Measurements from ENCODE around the gene CARD11. TPM values are rescaled to one million over a fixed set of nuclear protein-coding genes. Genes with fewer than 3 reads are reported as not detected.

The CARD11 gene
- total and polyA plus RNA-seq, 2 of the 13 experiments (the other 11 are each of a cell fraction or from before 2014, with no cell fraction given) = 0.04 TPM; not detected in 1

DNA sequence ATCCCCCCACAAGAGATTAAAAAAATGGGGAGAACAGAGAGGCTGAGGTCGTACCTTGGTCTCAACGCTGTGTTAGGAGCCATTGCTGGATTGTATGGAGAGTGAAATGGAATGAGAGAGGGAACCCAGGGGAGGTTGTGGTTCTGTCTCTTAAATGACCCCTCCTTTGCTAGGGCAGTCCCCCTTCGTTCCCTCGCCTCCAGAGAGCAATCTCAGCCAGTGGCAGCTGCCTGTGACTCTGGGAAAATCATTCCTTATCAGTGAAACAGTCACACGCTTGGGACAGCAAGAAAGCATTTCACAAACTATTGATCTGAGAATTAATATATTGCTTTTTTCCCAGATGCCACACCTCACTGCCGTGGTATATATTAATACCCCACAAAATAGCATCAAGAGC is 12.0 kb upstream of the CARD11 start:
- Histone ChIP-seq H3K9me3 (ENCODE audit: low read length) (peaks cover 5% of the 10 kb centered on the region; the same call in 1 of the 2 replicates), H3K4me3 (replicated peaks in 1 of 3; ENCODE audit: insufficient read depth in 1 of 3, low read depth in 2 of 3, low read length in 3 of 3) (no peak overlapping the region), H4K20me1 (ENCODE audit: insufficient read depth, low read length) (no peaks in the 10 kb centered on the region), H2AFZ (ENCODE audit: low read length) (no peak overlapping the region), H3K4me2 (ENCODE audit: low read depth, low read length) (no peak overlapping the region), H3K27me3 (ENCODE audit: control insufficient read depth in 1 of 2, insufficient read depth in 2 of 2, low read length in 2 of 2) (peaks cover 5 to 32% of the 10 kb centered on the region in 2 experiments; a peak in 3 of 5 replicates), H3K79me2 (ENCODE audit: insufficient read depth, low read length) (no peaks in the 10 kb centered on the region), H3K9ac (ENCODE audit: insufficient read depth, low read depth, low read length) (no peak overlapping the region), H3K4me1 (ENCODE audit: insufficient read depth, low read length) (peaks cover 16% of the 10 kb centered on the region), H3K36me3 (replicated peaks in 1 of 2; ENCODE audit: control insufficient read depth in 1 of 2, insufficient read depth in 2 of 2, low read length in 2 of 2) (no peaks in the 10 kb centered on the region), H3K27ac (ENCODE audit: extremely low read length, insufficient read depth, low read length) (no peak overlapping the region)
- ATAC-seq (no peak), FAIRE-seq (no peak), DNase-seq (ENCODE audit: low spot score) (no peak)
- POLR2A ChIA-PET = no interaction called here
- no TSS peak for BruUV-seq (replicated peaks)
- intact Hi-C loops (cut with micrococcal nuclease; ENCODE audit: unreplicated experiment) (no loop called here), in situ Hi-C loops (cut with HindIII; ENCODE audit: extremely low pct_ligation_motif_present, low pct_unique_long_range_greater_than_20kb) (no loop called here)
- 33% methylated on average over 6 of the region's 6 CpGs for WGBS (ENCODE audit: low lambda C conversion rate)
- CTCF ChIA-PET (ENCODE audit: low intra/inter-chr PET ratio, low total read pairs) = no interaction called here
- no peak for TF ChIP-seq PHF20 (CRISPR knock-in tag; IDR thresholded peaks at IDR 0.05)
- no peak for TF ChIP-seq ZNF337 (CRISPR knock-in tag; IDR thresholded peaks at IDR 0.05; ENCODE audit: borderline replicate concordance, low read depth)
- TF ChIP-seq NFATC3 (CRISPR knock-in tag; IDR thresholded peaks at IDR 0.05) = no peak
- TF ChIP-seq ZFP1 (CRISPR knock-in tag; IDR thresholded peaks at IDR 0.05) = no peak
- TF ChIP-seq, protein P1, sequence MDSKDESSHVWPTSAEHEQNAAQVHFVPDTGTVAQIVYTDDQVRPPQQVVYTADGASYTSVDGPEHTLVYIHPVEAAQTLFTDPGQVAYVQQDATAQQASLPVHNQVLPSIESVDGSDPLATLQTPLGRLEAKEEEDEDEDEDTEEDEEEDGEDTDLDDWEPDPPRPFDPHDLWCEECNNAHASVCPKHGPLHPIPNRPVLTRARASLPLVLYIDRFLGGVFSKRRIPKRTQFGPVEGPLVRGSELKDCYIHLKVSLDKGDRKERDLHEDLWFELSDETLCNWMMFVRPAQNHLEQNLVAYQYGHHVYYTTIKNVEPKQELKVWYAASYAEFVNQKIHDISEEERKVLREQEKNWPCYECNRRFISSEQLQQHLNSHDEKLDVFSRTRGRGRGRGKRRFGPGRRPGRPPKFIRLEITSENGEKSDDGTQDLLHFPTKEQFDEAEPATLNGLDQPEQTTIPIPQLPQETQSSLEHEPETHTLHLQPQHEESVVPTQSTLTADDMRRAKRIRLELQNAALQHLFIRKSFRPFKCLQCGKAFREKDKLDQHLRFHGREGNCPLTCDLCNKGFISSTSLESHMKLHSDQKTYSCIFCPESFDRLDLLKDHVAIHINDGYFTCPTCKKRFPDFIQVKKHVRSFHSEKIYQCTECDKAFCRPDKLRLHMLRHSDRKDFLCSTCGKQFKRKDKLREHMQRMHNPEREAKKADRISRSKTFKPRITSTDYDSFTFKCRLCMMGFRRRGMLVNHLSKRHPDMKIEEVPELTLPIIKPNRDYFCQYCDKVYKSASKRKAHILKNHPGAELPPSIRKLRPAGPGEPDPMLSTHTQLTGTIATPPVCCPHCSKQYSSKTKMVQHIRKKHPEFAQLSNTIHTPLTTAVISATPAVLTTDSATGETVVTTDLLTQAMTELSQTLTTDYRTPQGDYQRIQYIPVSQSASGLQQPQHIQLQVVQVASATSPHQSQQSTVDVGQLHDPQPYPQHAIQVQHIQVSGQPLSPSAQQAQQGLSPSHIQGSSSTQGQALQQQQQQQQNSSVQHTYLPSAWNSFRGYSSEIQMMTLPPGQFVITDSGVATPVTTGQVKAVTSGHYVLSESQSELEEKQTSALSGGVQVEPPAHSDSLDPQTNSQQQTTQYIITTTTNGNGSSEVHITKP (CRISPR knock-in tag; IDR thresholded peaks at IDR 0.05; ENCODE audit: low read depth) = no peak
- TF ChIP-seq SOX6 (IDR thresholded peaks at IDR 0.05) = no peak
- TF ChIP-seq SOX6 (CRISPR knock-in tag; IDR thresholded peaks at IDR 0.05) = no peak
- TF ChIP-seq RARA (CRISPR knock-in tag; IDR thresholded peaks at IDR 0.05) = no peak
- no peak for TF ChIP-seq ZNF773 (CRISPR knock-in tag; IDR thresholded peaks at IDR 0.05; ENCODE audit: borderline replicate concordance)
- TF ChIP-seq ZNF281 (CRISPR knock-in tag; IDR thresholded peaks at IDR 0.05; ENCODE audit: borderline replicate concordance) = no peak
- TF ChIP-seq U2AF2 (IDR thresholded peaks at IDR 0.05; ENCODE audit: low read depth, low read length) = no peak
- TF ChIP-seq, protein P2, sequence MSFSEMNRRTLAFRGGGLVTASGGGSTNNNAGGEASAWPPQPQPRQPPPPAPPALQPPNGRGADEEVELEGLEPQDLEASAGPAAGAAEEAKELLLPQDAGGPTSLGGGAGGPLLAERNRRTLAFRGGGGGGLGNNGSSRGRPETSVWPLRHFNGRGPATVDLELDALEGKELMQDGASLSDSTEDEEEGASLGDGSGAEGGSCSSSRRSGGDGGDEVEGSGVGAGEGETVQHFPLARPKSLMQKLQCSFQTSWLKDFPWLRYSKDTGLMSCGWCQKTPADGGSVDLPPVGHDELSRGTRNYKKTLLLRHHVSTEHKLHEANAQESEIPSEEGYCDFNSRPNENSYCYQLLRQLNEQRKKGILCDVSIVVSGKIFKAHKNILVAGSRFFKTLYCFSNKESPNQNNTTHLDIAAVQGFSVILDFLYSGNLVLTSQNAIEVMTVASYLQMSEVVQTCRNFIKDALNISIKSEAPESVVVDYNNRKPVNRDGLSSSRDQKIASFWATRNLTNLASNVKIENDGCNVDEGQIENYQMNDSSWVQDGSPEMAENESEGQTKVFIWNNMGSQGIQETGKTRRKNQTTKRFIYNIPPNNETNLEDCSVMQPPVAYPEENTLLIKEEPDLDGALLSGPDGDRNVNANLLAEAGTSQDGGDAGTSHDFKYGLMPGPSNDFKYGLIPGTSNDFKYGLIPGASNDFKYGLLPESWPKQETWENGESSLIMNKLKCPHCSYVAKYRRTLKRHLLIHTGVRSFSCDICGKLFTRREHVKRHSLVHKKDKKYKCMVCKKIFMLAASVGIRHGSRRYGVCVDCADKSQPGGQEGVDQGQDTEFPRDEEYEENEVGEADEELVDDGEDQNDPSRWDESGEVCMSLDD (CRISPR knock-in tag; IDR thresholded peaks at IDR 0.05; ENCODE audit: borderline replicate concordance) = no peak
- TF ChIP-seq ELF4 (CRISPR knock-in tag; IDR thresholded peaks at IDR 0.05; ENCODE audit: borderline replicate concordance) = no peak
- no peak for TF ChIP-seq CREM (IDR thresholded peaks at IDR 0.05)
- TF ChIP-seq CREM (CRISPR knock-in tag; IDR thresholded peaks at IDR 0.05) = no peak
- TF ChIP-seq SIX1 (CRISPR knock-in tag; IDR thresholded peaks at IDR 0.05; ENCODE audit: borderline replicate concordance) = no peak
- TF ChIP-seq KLF13 (CRISPR knock-in tag; IDR thresholded peaks at IDR 0.05) = no peak
- TF ChIP-seq ZNF549 (CRISPR knock-in tag; IDR thresholded peaks at IDR 0.05) = no peak
